Fibroblast of mammary gland (primary cell): ENCODE measurements around the gene ZNRF3.

ENCODE experiments used
- DNase-seq: peaks from one replicate; pipeline ENCODE4 v3.0.0-alpha.2; 2010; ENCODE audit warnings: low read depth
- H3K4me3 ChIP-seq: 2 replicates; pipeline ENCODE4 v1.5.1; 2011; ENCODE audit warnings: low read depth, mild to moderate bottlenecking, low read length, moderate library complexity; ENCODE audit not compliant: control insufficient read depth
- CTCF ChIP-seq: conservative IDR thresholded peaks from 2 replicates; pipeline ENCODE4 v1.5.1; 2011; ENCODE audit warnings: low read depth, low read length, inconsistent platforms; ENCODE audit not compliant: control insufficient read depth, insufficient read depth

ZNRF3 gene

GRCh38 chr22:28967163-28967665 is 83.8 kb downstream of the ZNRF3 start:
- DNase-seq, result no peak
- TF ChIP-seq CTCF, result no peak
- H3K4me3 ChIP-seq, result no peak overlapping the region

GRCh38 chr22:28967969-28968368 is 84.6 kb downstream of the ZNRF3 start:
- H3K4me3 ChIP-seq, result no peak overlapping the region
- DNase-seq, result no peak
- TF ChIP-seq CTCF, result no peak

- no peak for TF ChIP-seq CTCF
- no peak overlapping the region for H3K4me3 ChIP-seq
- no peak for DNase-seq
Measured at GRCh38 chr22:28969401-28970168, 86.2 kb downstream of the ZNRF3 start.

GRCh38 chr22:28973352-28973751 is 90.0 kb downstream of the ZNRF3 start:
- DNase-seq, result peak; percentile 48
- no peak for TF ChIP-seq CTCF
- no peak overlapping the region for H3K4me3 ChIP-seq

GRCh38 chr22:28977060-28977459 is 93.7 kb downstream of the ZNRF3 start:
- DNase-seq, result no peak
- no peak for TF ChIP-seq CTCF
- H3K4me3 ChIP-seq, result no peak overlapping the region

- DNase-seq, result peak; percentile 32
- peak overlapping the region; percentile 0 for H3K4me3 ChIP-seq
- TF ChIP-seq CTCF, result no peak
Measured at GRCh38 chr22:28977481-28977971, 94.2 kb downstream of the ZNRF3 start.
